Stomach (tissue), 9 donors: ENCODE data around the gene TAS2R41. TPM values are rescaled to one million over a fixed set of nuclear protein-coding genes. Genes with fewer than 3 reads are reported as not detected.
"Not testable (repeated sequence)": the region's sequence is repeated elsewhere in the genome, so short reads cannot be mapped to it uniquely, and the experiment has no call there.

Source experiments
- DNase-seq, 2 donors: peaks; one replicate each; pipeline versions ENCODE4 v3.0.0 to v3.0.0-alpha.2; 2013 to 2019
- H3K27ac ChIP-seq, 5 donors: fragments of 200-600 bp in 4 of 5; sonication (generic) in 4 of 5; one replicate each; pipeline ENCODE4 v1.5.1; 2013 to 2019; ENCODE audit warnings: mild to moderate bottlenecking in 1 of 5, moderate library complexity in 1 of 5
- H3K27me3 ChIP-seq, 3 donors: fragments of 200-600 bp; sonication (generic); one replicate each; pipeline ENCODE4 v1.5.1; 2017 to 2019; ENCODE audit warnings: mixed run types in 1 of 3
- H3K36me3 ChIP-seq, 4 donors: fragments of 200-600 bp; sonication (generic); 1 replicate in 3 of 4; 2 replicates in 1 of 4; pipeline ENCODE4 v1.5.1; 2016 to 2019
- H3K4me1 ChIP-seq, 4 donors: fragments of 200-600 bp; sonication (generic); one replicate each; pipeline ENCODE4 v1.5.1; 2016 to 2019
- H3K4me3 ChIP-seq, 4 donors: fragments of 200-600 bp; sonication (generic) in 3 of 4; one replicate each; pipeline ENCODE4 v1.5.1; 2016 to 2019; ENCODE audit warnings: mild to moderate bottlenecking in 1 of 4
- H3K9me3 ChIP-seq, 4 donors: fragments of 200-600 bp; sonication (generic); one replicate each; pipeline ENCODE4 v1.5.1; 2016 to 2019
- EP300 ChIP-seq: sonication (generic); formaldehyde crosslinking; IDR thresholded peaks from one replicate; pipeline ENCODE4 v1.6.1; 2017; ENCODE audit warnings: antibody characterized with exemption
- POLR2A ChIP-seq, 4 donors: fragments of 450-650 bp; IDR thresholded peaks; one replicate each; pipeline ENCODE4 v1.6.1; 2016; ENCODE audit warnings: antibody characterized with exemption in 4 of 4, control low read depth in 2 of 4, mild to moderate bottlenecking in 1 of 4, moderate library complexity in 1 of 4
- POLR2AphosphoS5 ChIP-seq, 3 donors: sonication (generic); formaldehyde crosslinking; IDR thresholded peaks; one replicate each; pipeline ENCODE4 v1.6.1; 2016; ENCODE audit warnings: antibody characterized with exemption in 3 of 3
- WGBS, 5 donors: extraction: QIAGEN DNeasy Blood & Tissue Kit in 3 of 5; methylation state at CpG; one replicate each; pipeline versions ENCODE4 v1.1.5 to v1.1.7; 2013 to 2018; 5-methylcytosine and 5-hydroxymethylcytosine counted together
- intact Hi-C: fragments of 100-400 bp; cut with DNase I; formaldehyde crosslinking; loops from one replicate; pipeline ENCODE4 v1.15.1; 2023; ENCODE audit warnings: low total_unique reads
- polyA plus RNA-seq, 3 donors: library from polyadenylated mRNA; stranded (reverse); fragments of 200-250 nt; gene quantifications; one replicate each; pipeline ENCODE4 v1.2.3, GENCODE V29; 2013
- total RNA-seq, 5 donors: library from RNA; depleted of rRNA; stranded (reverse); fragments of >200 nt; gene quantifications; one replicate each; pipeline versions ENCODE4 v1.1.0 to v1.2.3, GENCODE V29; 2014 to 2016
- TF ChIP-seq, protein P1 (sequence below), 7 experiments: fragments of 450-650 bp in 4 of 7; fragments of 200-600 bp in 3 of 7; sonication (generic) in 3 of 7; IDR thresholded peaks; one replicate each; pipeline ENCODE4 v1.5.1; 2016 to 2019; ENCODE audit warnings: antibody characterized with exemption in 7 of 7, control low read depth in 2 of 7, mild to moderate bottlenecking in 1 of 7
- donor health status: healthy with polysubstance abuse.
- donor health status: Bipolar disorder and iron deficiency.
- donor health status: healthy.

Gene TAS2R41
- total and polyA plus RNA-seq, 8 donors: 1.5 TPM; not detected in 7

GRCh38 chr7:143516981-143517380 is 39.3 kb downstream of the TAS2R41 start:
- intact Hi-C loops: no loop called here
- H3K36me3 ChIP-seq: no peaks in the 10 kb centered on the region

DNA sequence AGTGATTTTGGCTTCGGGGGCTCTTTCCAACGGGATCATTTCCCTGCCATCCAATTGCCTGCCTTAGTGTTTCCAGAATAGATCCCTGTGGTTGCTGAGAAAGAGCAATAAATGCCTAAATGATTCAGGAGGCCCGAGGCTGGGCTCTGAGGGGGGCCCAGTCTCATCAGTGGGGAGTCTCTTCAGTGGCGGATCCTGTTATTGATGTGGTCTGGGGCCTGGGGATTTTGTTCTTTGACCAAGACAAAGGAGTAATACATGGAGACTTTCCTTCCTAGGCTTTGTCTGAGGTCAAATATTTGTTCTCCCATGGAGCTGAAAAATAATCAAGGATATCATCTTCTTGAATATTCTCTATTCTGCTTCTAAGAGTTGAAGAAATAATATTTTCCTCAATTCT is 40.8 kb downstream of the TAS2R41 start:
- WGBS, 5 donors: 51 to 59% (median 56%) methylated on average over 4 of the region's 4 CpGs
- H3K27me3 ChIP-seq: no peaks in the 10 kb centered on the region

More at GRCh38 chr7:143516981-143517380, 39.3 kb downstream of the TAS2R41 start:
- Histone ChIP-seq H3K4me1 (no peaks in the 10 kb centered on the region), H3K27ac (no peak overlapping the region), H3K9me3 (no peaks in the 10 kb centered on the region), H3K27me3 (no peaks in the 10 kb centered on the region), H3K4me3 (no peak overlapping the region)
- WGBS, 5 donors: 54 to 74% (median 61%) methylated on average over 2 of the region's 2 CpGs
- TF ChIP-seq, protein P1, sequence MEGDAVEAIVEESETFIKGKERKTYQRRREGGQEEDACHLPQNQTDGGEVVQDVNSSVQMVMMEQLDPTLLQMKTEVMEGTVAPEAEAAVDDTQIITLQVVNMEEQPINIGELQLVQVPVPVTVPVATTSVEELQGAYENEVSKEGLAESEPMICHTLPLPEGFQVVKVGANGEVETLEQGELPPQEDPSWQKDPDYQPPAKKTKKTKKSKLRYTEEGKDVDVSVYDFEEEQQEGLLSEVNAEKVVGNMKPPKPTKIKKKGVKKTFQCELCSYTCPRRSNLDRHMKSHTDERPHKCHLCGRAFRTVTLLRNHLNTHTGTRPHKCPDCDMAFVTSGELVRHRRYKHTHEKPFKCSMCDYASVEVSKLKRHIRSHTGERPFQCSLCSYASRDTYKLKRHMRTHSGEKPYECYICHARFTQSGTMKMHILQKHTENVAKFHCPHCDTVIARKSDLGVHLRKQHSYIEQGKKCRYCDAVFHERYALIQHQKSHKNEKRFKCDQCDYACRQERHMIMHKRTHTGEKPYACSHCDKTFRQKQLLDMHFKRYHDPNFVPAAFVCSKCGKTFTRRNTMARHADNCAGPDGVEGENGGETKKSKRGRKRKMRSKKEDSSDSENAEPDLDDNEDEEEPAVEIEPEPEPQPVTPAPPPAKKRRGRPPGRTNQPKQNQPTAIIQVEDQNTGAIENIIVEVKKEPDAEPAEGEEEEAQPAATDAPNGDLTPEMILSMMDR (IDR thresholded peaks at IDR 0.05): no peak
- TF ChIP-seq POLR2AphosphoS5 (IDR thresholded peaks at IDR 0.05) (no peak), EP300 (no peak), POLR2A (IDR thresholded peaks at IDR 0.05) (no peak)
- no peak for DNase-seq

GRCh38 chr7:143518941-143519340 is 41.3 kb downstream of the TAS2R41 start:
- intact Hi-C loops: no loop called here
- no peaks in the 10 kb centered on the region for H3K36me3 ChIP-seq
- no peak for DNase-seq
- TF ChIP-seq POLR2A (IDR thresholded peaks at IDR 0.05) (no peak), POLR2AphosphoS5 (IDR thresholded peaks at IDR 0.05) (no peak), EP300 (no peak)
- TF ChIP-seq, protein P1 (IDR thresholded peaks at IDR 0.05): no peak
- H3K4me1 ChIP-seq: no peaks in the 10 kb centered on the region
- no peak overlapping the region for H3K4me3 ChIP-seq
- H3K9me3 ChIP-seq: no peaks in the 10 kb centered on the region
- H3K27ac ChIP-seq: no peak overlapping the region
- WGBS, 5 donors: 83 to 91% (median 88%) methylated on average over 11 of the region's 11 CpGs
- H3K27me3 ChIP-seq: no peaks in the 10 kb centered on the region

More for the DNA sequence above, 40.8 kb downstream of the TAS2R41 start:
- no peaks in the 10 kb centered on the region for H3K9me3 ChIP-seq
- intact Hi-C loops: no loop called here
- TF ChIP-seq POLR2A (IDR thresholded peaks at IDR 0.05) (no peak), POLR2AphosphoS5 (IDR thresholded peaks at IDR 0.05) (no peak), EP300 (no peak)
- TF ChIP-seq, protein P1 (IDR thresholded peaks at IDR 0.05): no peak
- DNase-seq: no peak
- H3K4me1 ChIP-seq: no peaks in the 10 kb centered on the region
- no peak overlapping the region for H3K27ac ChIP-seq
- H3K4me3 ChIP-seq: no peak overlapping the region
- H3K36me3 ChIP-seq: no peaks in the 10 kb centered on the region

- intact Hi-C loops: no loop called here
- DNase-seq: peak in 1 of 2 donors; percentile 42
- WGBS, 5 donors: 68 to 78% (median 75%) methylated on average over 7 of the region's 7 CpGs
- Histone ChIP-seq H3K36me3 (no peaks in the 10 kb centered on the region), H3K27ac (no peak overlapping the region), H3K4me3 (no peak overlapping the region), H3K9me3 (no peaks in the 10 kb centered on the region), H3K4me1 (no peaks in the 10 kb centered on the region), H3K27me3 (no peaks in the 10 kb centered on the region)
- TF ChIP-seq, protein P1 (IDR thresholded peaks at IDR 0.05): no peak
- TF ChIP-seq POLR2AphosphoS5 (IDR thresholded peaks at IDR 0.05) (no peak), EP300 (no peak), POLR2A (IDR thresholded peaks at IDR 0.05) (no peak)
These were observed 41.9 kb downstream of the TAS2R41 start for GRCh38 chr7:143519411-143520131.

DNA sequence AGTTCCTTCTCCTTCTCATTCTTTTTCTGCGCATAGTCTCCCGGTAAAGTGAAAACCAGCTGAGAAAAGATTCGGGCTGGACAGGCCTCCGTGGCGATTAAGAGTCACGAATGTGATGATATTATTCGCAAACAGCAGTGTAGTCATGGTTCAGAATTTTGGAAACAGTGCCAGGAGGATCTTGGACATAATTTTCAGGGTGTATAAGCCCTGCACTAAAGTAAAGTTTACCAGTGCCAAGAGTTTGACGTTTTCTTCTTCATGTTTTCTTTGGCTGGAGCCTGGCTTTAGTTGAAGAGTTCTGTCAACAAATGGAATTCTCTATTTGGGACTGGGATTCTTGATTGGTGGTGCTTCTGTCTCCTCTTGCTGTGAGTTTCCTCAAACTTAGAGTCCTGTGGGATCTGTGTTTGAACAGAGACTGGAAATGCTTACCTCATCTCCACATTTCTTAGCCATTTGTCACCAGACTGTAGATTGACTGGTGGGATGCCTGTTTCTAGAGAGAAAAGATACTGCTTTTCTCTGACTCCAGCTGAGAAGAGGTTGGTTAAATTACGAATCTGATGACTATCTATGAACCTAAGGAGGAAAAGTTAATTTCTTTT is 44.7 kb downstream of the TAS2R41 start:
- H3K9me3 ChIP-seq, H3K4me1 ChIP-seq, H3K27me3 ChIP-seq, H3K27ac ChIP-seq, H3K4me3 ChIP-seq, DNase-seq, H3K36me3 ChIP-seq, intact Hi-C loops: not testable (repeated sequence)
- WGBS, 5 donors: no CpG with 5 or more reads among the region's 9 CpGs
